Stimulated activated CD4-positive, alpha-beta T cell treated with anti-CD3 and anti-CD28 coated beads, Interleukin-1b, Interleukin-23, amount 100 ng/mL, for 24 hours (primary cell): ENCODE data around the gene UBL4A.

Source experiments
- DNase-seq, 4 experiments: peaks; one replicate each; pipeline ENCODE4 v3.0.0-alpha.2; 2020; ENCODE audit warnings: low read depth in 4 of 4, low spot score in 1 of 4

Gene UBL4A

GRCh38 chrX:154483325-154483724 is 3.1 kb downstream of the UBL4A start:
- no peak for DNase-seq

GRCh38 chrX:154482786-154483185 is 3.6 kb downstream of the UBL4A start:
- no peak for DNase-seq

GRCh38 chrX:154481911-154482601 is 4.4 kb downstream of the UBL4A start:
- DNase-seq, result no peak

GRCh38 chrX:154481195-154481594 is 5.2 kb downstream of the UBL4A start:
- no peak for DNase-seq

GRCh38 chrX:154478728-154479622 is 7.4 kb downstream of the UBL4A start, which contains the start of gene LAGE3:
Gene LAGE3 (minus strand): TSS chrX:154479281. CDS start chrX:154478915, 366 bp downstream.
- peak; percentile 77 to 93 (median 85) for DNase-seq

GRCh38 chrX:154477891-154478477 is 8.4 kb downstream of the UBL4A start:
- no peak for DNase-seq

- no peak for DNase-seq
These were observed 9.6 kb downstream of the UBL4A start for GRCh38 chrX:154476821-154477220.

- DNase-seq, result no peak
These were observed 12.7 kb downstream of the UBL4A start for GRCh38 chrX:154473683-154474082.

- DNase-seq, result no peak
These were observed 13.5 kb downstream of the UBL4A start for GRCh38 chrX:154472685-154473632.

- no peak for DNase-seq
These were observed 14.4 kb downstream of the UBL4A start for GRCh38 chrX:154471839-154472684.

GRCh38 chrX:154470914-154471568 is 15.4 kb downstream of the UBL4A start:
- DNase-seq, result no peak

GRCh38 chrX:154470434-154470833 is 16.0 kb downstream of the UBL4A start:
- no peak for DNase-seq

GRCh38 chrX:154469880-154470279 is 16.5 kb downstream of the UBL4A start:
- DNase-seq, result no peak

GRCh38 chrX:154469114-154469513 is 17.3 kb downstream of the UBL4A start:
- DNase-seq, result no peak

GRCh38 chrX:154468217-154468616 is 18.2 kb downstream of the UBL4A start:
- no peak for DNase-seq

GRCh38 chrX:154467556-154467955 is 18.9 kb downstream of the UBL4A start:
- no peak for DNase-seq

- no peak for DNase-seq
These were observed 19.5 kb downstream of the UBL4A start for GRCh38 chrX:154466907-154467306.

GRCh38 chrX:154466036-154466435 is 20.4 kb downstream of the UBL4A start:
- DNase-seq, result no peak

- no peak for DNase-seq
These were observed 20.8 kb downstream of the UBL4A start for GRCh38 chrX:154465601-154466000.
